KOPT-K1 (cell line): Measurements from ENCODE around the gene AMBRA1.
A peak's percentile ranks its signal among the peaks of the same experiment; 100 is the strongest.
"Not testable (repeated sequence)": the region's sequence is repeated elsewhere in the genome, so short reads cannot be mapped to it uniquely, and the experiment has no call there.

Experiments
- H3K27ac ChIP-seq: fragments of 200-600 bp; sonication (generic); 2 replicates; pipeline ENCODE4 v1.5.1; 2016; ENCODE audit warnings: antibody characterized with exemption, mild to moderate bottlenecking, low read depth, low read length; ENCODE audit not compliant: poor library complexity, severe bottlenecking
- H3K36me3 ChIP-seq: fragments of 200-600 bp; sonication (generic); 2 replicates; pipeline ENCODE4 v1.5.1; 2017; ENCODE audit warnings: antibody characterized with exemption, mild to moderate bottlenecking, low read length, moderate library complexity; ENCODE audit not compliant: insufficient read depth
- H3K9me3 ChIP-seq: fragments of 200-600 bp; sonication (generic); 2 replicates; pipeline ENCODE4 v1.5.1; 2017; ENCODE audit warnings: antibody characterized with exemption, low read length, mild to moderate bottlenecking; ENCODE audit not compliant: insufficient read depth, poor library complexity, severe bottlenecking

AMBRA1 gene

GRCh38 chr11:46600194-46600960 is 6.6 kb upstream of the AMBRA1 start:
- H3K27ac ChIP-seq: no peak overlapping the region
- no peaks in the 10 kb centered on the region for H3K9me3 ChIP-seq
- no peaks in the 10 kb centered on the region for H3K36me3 ChIP-seq

DNA sequence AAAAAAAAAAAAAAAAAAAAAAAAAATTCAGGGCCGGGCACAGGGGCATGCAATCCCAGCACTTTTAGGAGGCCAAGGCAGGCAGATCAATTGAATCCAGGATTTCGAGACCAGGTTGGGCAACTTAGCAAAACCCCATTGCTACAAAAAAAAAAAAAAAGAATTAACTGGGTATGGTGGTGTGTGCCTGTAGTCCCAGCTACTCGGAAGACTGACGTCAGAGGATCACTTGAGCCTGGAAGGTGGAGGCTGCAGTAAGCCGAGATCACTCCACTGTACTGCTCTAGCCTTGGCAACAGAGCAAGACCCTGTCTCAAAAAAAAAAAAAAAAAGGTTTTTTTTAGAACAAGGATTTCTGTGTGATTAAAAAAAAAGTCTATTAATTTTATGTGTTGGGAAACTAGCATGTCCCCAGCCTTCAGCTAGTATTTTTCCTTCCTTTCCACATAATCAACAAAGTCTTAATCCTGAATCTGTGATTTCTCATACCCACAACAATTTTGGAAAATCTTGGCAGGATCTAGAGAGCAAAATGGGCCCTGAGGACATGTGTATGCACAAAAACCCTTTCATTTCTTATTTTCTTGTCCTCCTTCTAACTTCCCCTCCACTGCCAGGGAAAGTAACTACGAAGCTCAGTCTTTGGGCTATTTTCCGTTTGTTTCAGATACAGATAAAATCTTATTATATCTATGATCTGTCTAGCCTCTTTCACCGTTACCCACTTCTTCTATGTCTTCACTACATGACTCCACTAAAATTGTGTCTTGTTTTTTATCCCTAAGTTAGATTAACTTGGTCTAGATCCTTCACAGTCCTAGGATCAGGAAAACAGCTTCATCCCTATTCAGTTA is 5.7 kb upstream of the AMBRA1 start:
- Histone ChIP-seq H3K27ac (no peak overlapping the region), H3K9me3 (no peaks in the 10 kb centered on the region), H3K36me3 (no peaks in the 10 kb centered on the region)

- no peaks in the 10 kb centered on the region for H3K9me3 ChIP-seq
- H3K36me3 ChIP-seq: no peaks in the 10 kb centered on the region
- H3K27ac ChIP-seq: no peak overlapping the region
Measured at GRCh38 chr11:46597609-46598219, 3.9 kb upstream of the AMBRA1 start.

DNA sequence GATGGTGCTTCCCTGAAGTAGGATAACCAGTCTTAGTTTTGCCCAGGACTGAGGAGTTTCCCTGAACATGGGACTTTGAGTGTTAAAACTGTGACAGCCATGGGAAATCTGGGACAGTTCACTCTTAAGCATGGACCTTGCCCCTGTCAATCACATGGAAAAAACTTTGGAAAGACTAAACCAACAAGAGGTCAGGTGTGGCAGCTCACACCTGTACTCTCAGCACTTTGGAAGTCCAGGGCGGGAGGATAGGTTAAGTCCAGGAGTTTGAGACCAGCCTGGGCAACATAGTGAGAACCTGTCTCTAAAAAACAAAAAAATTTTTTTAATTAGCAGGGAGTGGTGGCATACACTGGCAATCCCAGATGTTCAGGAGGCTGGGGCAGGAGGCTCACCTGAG is 3.3 kb upstream of the AMBRA1 start:
- H3K27ac ChIP-seq: no peak overlapping the region
- H3K36me3 ChIP-seq: no peaks in the 10 kb centered on the region
- H3K9me3 ChIP-seq: no peaks in the 10 kb centered on the region

DNA sequence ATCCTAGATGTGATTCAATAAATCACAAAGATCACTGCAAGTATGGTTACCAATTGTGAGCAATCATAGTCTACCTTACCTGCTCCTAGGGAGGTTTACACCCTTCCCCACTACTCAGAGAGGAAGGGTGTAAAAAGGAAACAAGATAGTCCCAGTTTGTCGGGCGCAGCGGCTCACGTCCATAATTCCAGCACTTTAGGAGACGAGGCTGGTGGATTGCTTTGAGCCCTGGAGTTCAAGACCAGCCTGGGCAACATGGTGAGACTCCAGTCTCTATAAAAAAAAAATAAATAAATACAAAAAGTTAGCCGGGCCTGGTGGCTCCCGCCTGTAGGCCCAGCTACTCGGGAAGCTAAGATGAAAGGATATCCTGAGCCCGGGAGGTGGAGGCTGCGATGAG is 962 bp upstream of the AMBRA1 start:
- Histone ChIP-seq H3K9me3 (no peaks in the 10 kb centered on the region), H3K27ac (no peak overlapping the region)

DNA sequence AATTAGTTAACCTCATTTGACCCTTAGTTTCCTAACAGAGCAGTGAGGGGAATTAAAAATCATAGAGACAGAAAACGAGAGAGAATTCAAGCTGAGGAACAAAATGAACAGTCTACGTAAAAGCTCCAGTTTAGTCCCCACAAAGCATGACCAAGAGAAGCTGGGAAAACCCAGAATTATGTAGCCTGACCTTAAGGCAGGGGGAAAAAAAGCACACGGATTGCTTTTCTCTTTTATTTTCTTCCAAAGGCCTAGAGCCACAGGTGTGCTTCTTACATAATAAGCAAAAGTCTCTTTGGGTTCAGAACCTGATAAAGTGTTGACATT is 514 bp upstream of the AMBRA1 start:
- H3K9me3 ChIP-seq: no peaks in the 10 kb centered on the region
- H3K36me3 ChIP-seq: no peaks in the 10 kb centered on the region
- peak overlapping the region; percentile 78 for H3K27ac ChIP-seq

More for the DNA sequence above, 962 bp upstream of the AMBRA1 start:
- no peaks in the 10 kb centered on the region for H3K36me3 ChIP-seq

DNA sequence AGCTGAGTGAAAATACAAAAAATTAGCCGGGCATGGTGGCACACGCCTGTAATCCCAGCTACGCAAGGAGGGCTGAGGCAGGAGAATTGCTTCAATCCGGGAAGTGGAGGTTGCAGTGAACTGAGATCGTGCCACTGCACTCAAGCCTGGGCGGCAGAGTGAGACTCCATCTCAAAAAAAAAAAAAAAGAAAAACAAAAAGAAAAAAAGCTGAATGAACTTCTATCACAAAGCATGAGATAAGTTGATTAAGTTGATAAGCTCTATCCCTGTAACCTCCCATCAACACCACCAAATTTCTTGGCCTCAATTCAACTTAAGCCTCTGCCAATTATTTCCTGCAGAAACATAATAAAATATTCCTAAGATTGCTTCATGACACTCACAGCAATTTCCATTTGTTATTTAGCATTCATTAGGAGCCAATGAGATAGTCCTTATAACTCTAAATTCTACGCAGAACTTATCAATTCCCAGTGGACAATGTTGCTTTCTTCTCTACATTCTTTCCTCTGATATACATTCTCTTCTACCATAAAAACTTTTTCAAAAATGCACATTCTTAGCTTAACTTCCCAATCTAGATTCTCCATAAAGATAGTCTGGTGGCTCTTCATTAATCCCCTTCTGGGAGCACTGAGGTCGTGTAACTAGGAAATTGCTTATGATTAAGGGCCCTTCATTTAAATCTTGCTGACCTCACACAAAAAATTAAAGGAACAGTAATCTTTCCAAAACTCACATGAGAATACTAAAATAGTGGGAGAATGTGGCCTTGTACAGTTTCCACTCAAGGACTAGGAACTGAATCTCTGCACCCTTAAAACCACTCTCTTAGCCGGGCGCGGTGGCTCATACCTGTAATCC is 2.9 kb downstream of the AMBRA1 start:
- H3K27ac ChIP-seq: no peak overlapping the region
- peaks cover 15% of the 10 kb centered on the region; the same call in 1 of the 2 replicates for H3K36me3 ChIP-seq
- no peaks in the 10 kb centered on the region for H3K9me3 ChIP-seq

DNA sequence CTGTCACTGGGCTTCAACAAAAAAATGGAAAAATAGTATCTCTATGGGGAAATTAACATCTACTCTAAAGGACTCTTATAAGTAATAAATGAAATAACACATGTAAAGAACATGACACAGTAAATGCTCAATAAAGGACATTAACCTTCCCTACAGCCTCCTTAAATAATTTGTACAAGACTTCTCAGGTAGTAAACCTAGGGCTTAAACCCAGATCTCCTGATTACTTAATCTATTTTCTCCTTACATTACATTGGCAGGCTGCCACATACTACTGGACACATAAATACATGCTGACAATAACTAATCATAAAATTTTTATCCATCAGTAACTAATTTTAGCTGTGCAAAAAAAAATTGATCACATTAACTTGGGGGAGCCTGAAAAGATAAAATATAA is 4.9 kb downstream of the AMBRA1 start:
- H3K27ac ChIP-seq: no peak overlapping the region
- H3K9me3 ChIP-seq: no peaks in the 10 kb centered on the region

GRCh38 chr11:46588131-46588530 is 5.7 kb downstream of the AMBRA1 start:
- H3K36me3 ChIP-seq: peaks cover 15% of the 10 kb centered on the region; the same call in 1 of the 2 replicates
- no peak overlapping the region for H3K27ac ChIP-seq
- H3K9me3 ChIP-seq: no peaks in the 10 kb centered on the region

More for the DNA sequence above, 4.9 kb downstream of the AMBRA1 start:
- H3K36me3 ChIP-seq: peaks cover 15% of the 10 kb centered on the region; the same call in 1 of the 2 replicates

DNA sequence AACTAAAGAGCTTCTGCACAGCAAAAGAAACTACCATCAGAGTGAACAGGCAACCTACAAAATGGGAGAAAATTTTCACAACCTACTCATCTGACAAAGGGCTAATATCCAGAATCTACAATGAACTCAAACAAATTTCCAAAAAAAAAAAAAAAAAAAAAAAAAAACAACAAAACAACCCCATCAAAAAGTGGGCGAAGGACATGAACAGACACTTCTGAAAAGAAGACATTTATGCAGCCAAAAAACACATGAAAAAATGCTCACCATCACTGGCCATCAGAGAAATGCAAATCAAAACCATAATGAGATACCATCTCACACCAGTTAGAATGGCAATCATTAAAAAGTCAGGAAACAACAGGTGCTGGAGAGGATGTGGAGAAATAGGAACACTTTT is 10.3 kb downstream of the AMBRA1 start:
- H3K36me3 ChIP-seq: peaks cover 21% of the 10 kb centered on the region; the same call in 1 of the 2 replicates
- not testable (repeated sequence) for H3K9me3 ChIP-seq, H3K27ac ChIP-seq

GRCh38 chr11:46582588-46582987 is 11.2 kb downstream of the AMBRA1 start:
- H3K36me3 ChIP-seq: peaks cover 17% of the 10 kb centered on the region; the same call in 1 of the 2 replicates
- H3K27ac ChIP-seq: no peak overlapping the region
- no peaks in the 10 kb centered on the region for H3K9me3 ChIP-seq

DNA sequence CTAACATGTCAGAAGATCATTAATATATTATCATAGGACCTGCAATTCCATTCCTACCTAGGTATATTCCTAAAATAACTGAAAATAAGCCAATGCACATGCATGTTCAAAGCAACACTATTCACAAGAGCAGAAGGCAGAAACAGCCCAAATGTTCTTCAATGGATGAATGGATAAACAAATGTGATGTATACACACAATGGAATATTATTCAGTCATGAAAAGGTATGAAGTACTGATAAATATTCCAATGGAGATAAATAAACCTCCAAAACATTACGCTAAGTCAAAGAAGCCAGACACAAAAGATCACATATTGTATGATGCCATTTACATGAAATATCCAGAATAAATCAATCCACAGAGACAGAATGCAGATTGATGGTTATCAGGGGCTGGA is 16.8 kb downstream of the AMBRA1 start:
- Histone ChIP-seq H3K9me3 (peaks cover 10% of the 10 kb centered on the region), H3K36me3 (peaks cover 7% of the 10 kb centered on the region; the same call in 1 of the 2 replicates), H3K27ac (no peak overlapping the region)

- Histone ChIP-seq H3K9me3 (peaks cover 10% of the 10 kb centered on the region), H3K27ac (no peak overlapping the region), H3K36me3 (no peaks in the 10 kb centered on the region)
Measured at GRCh38 chr11:46574656-46575055, 19.2 kb downstream of the AMBRA1 start.

GRCh38 chr11:46570790-46571398 is 22.9 kb downstream of the AMBRA1 start:
- H3K27ac ChIP-seq: no peak overlapping the region
- H3K36me3 ChIP-seq: peaks cover 6% of the 10 kb centered on the region
- peaks cover 17% of the 10 kb centered on the region for H3K9me3 ChIP-seq
